Thoracic aorta (tissue), 2 donors: ENCODE results near the gene TLR5. TPM values are rescaled to one million over a fixed set of nuclear protein-coding genes. Genes with fewer than 3 reads are reported as not detected.

ENCODE experiments used
- ATAC-seq: fragments of 150-250 bp; one replicate; pipeline ENCODE4 v1.8.0; 2017; ENCODE audit warnings: low read depth; ENCODE audit not compliant: insufficient number of reproducible peaks, low FRiP score
- DNase-seq: peaks from one replicate; pipeline ENCODE4 v3.0.0-alpha.2; 2020; ENCODE audit warnings: low spot score
- H3K27ac ChIP-seq, 2 donors: fragments of 200-600 bp; sonication (generic); 1 replicate in 1 of 2; 2 replicates in 1 of 2; pipeline ENCODE4 v1.5.1; 2016; ENCODE audit warnings: mild to moderate bottlenecking in 2 of 2, moderate library complexity in 2 of 2
- H3K27me3 ChIP-seq: fragments of 200-600 bp; sonication (generic); replicated peaks from 2 replicates; pipeline ENCODE4 v1.6.0; 2016; ENCODE audit warnings: mild to moderate bottlenecking; ENCODE audit not compliant: insufficient read depth
- H3K36me3 ChIP-seq: fragments of 200-600 bp; sonication (generic); one replicate; pipeline ENCODE4 v1.5.1; 2016
- H3K4me1 ChIP-seq, 2 donors: fragments of 200-600 bp; sonication (generic); 1 replicate in 1 of 2; 2 replicates in 1 of 2; pipeline versions ENCODE4 v1.5.1 to v1.6.0; 2016; ENCODE audit warnings: low read depth in 2 of 2, mild to moderate bottlenecking in 1 of 2; ENCODE audit not compliant: control insufficient read depth in 1 of 2
- H3K4me3 ChIP-seq: fragments of 200-600 bp; sonication (generic); 2 replicates; pipeline ENCODE4 v1.5.1; 2016; ENCODE audit warnings: mild to moderate bottlenecking
- H3K9me3 ChIP-seq: fragments of 200-600 bp; sonication (generic); 2 replicates; pipeline ENCODE4 v1.5.1; 2016
- CTCF ChIP-seq: fragments of 200-600 bp; sonication (generic); IDR thresholded peaks from one replicate; pipeline ENCODE4 v1.5.1; 2019; ENCODE audit warnings: antibody characterized with exemption
- total RNA-seq, 2 donors: library from RNA; depleted of rRNA; stranded (reverse); fragments of >200 nt; gene quantifications; one replicate each; pipeline versions ENCODE4 v1.1.0 to v1.2.3, GENCODE V29; 2016

The TLR5 gene
- total RNA-seq, 2 donors from 2014 or later, result 5.4 to 20.2 TPM

GRCh38 chr1:223110952-223111351 is 32.1 kb downstream of the TLR5 start:
- ATAC-seq, result no peak
- peaks cover 0 to 14% of the 10 kb centered on the region in 2 donors for H3K4me1 ChIP-seq
- DNase-seq, result no peak

GRCh38 chr1:223109581-223110026 is 33.4 kb downstream of the TLR5 start:
- Histone ChIP-seq H3K36me3 (no peaks in the 10 kb centered on the region), H3K9me3 (no peaks in the 10 kb centered on the region), H3K4me3 (no peak overlapping the region), H3K4me1 (peaks cover 0 to 6% of the 10 kb centered on the region in 2 donors), H3K27ac (no peak overlapping the region), H3K27me3 (no peaks in the 10 kb centered on the region)
- ATAC-seq (no peak), DNase-seq (no peak)
- no peak for TF ChIP-seq CTCF

More at GRCh38 chr1:223110952-223111351, 32.1 kb downstream of the TLR5 start:
- Histone ChIP-seq H3K4me3 (no peak overlapping the region), H3K36me3 (no peaks in the 10 kb centered on the region), H3K9me3 (no peaks in the 10 kb centered on the region), H3K27me3 (no peaks in the 10 kb centered on the region), H3K27ac (no peak overlapping the region)
- TF ChIP-seq CTCF, result no peak

- no peaks in the 10 kb centered on the region for H3K4me1 ChIP-seq
- DNase-seq (no peak), ATAC-seq (no peak)
- TF ChIP-seq CTCF, result no peak
- no peaks in the 10 kb centered on the region for H3K36me3 ChIP-seq
- H3K4me3 ChIP-seq, result no peak overlapping the region
- no peaks in the 10 kb centered on the region for H3K9me3 ChIP-seq
- H3K27me3 ChIP-seq, result no peaks in the 10 kb centered on the region
- no peak overlapping the region for H3K27ac ChIP-seq
Measured at GRCh38 chr1:223106856-223107255, 36.2 kb downstream of the TLR5 start.

GRCh38 chr1:223105568-223105967 is 37.5 kb downstream of the TLR5 start:
- H3K4me1 ChIP-seq, result no peaks in the 10 kb centered on the region
- no peak overlapping the region for H3K27ac ChIP-seq
- no peak for DNase-seq
- no peaks in the 10 kb centered on the region for H3K27me3 ChIP-seq
- TF ChIP-seq CTCF, result no peak
- no peaks in the 10 kb centered on the region for H3K36me3 ChIP-seq
- H3K9me3 ChIP-seq, result no peaks in the 10 kb centered on the region
- ATAC-seq, result no peak
- no peak overlapping the region for H3K4me3 ChIP-seq

GRCh38 chr1:223102797-223103533 is 40.1 kb downstream of the TLR5 start:
- H3K4me3 ChIP-seq, result no peak overlapping the region
- no peaks in the 10 kb centered on the region for H3K36me3 ChIP-seq
- DNase-seq, result no peak
- TF ChIP-seq CTCF, result no peak
- no peaks in the 10 kb centered on the region for H3K4me1 ChIP-seq
- no peaks in the 10 kb centered on the region for H3K9me3 ChIP-seq
- no peak overlapping the region for H3K27ac ChIP-seq
- no peak for ATAC-seq
- no peaks in the 10 kb centered on the region for H3K27me3 ChIP-seq
